ENCODE results near the gene GIPC2.

Gene GIPC2

GRCh38 chr1:78153092-78153736, 107.4 kb downstream of the GIPC2 start:
- DNase-seq = no peak

GRCh38 chr1:78155121-78155520, 109.4 kb downstream of the GIPC2 start:
- DNase-seq = no peak

- DNase-seq = no peak
These were observed 111.2 kb downstream of the GIPC2 start for GRCh38 chr1:78156805-78157521.

- no peak for DNase-seq
These were observed 120.0 kb downstream of the GIPC2 start for GRCh38 chr1:78165816-78166215.

GRCh38 chr1:78168306-78168705, 122.5 kb downstream of the GIPC2 start:
- DNase-seq = no peak

GRCh38 chr1:78170859-78171258, 125.1 kb downstream of the GIPC2 start:
- no peak for DNase-seq

GRCh38 chr1:78171736-78172590, 126.2 kb downstream of the GIPC2 start:
- DNase-seq = no peak

GRCh38 chr1:78176448-78176847, 130.7 kb downstream of the GIPC2 start:
- DNase-seq = no peak

- DNase-seq = no peak
These were observed 132.0 kb downstream of the GIPC2 start for GRCh38 chr1:78177708-78178270.

GRCh38 chr1:78178816-78179215, 133.1 kb downstream of the GIPC2 start:
- DNase-seq = no peak

GRCh38 chr1:78184460-78185072, 138.8 kb downstream of the GIPC2 start:
- DNase-seq = no peak
